Loucy (cell line): ENCODE data around the gene EVI2B.

ENCODE experiments used
- H2AFZ ChIP-seq: fragments of 200-600 bp; sonication (generic); 2 replicates; pipeline ENCODE4 v1.6.0; 2016; ENCODE audit warnings: antibody characterized with exemption, mild to moderate bottlenecking, low read length, moderate library complexity
- H3F3A ChIP-seq: fragments of 200-600 bp; 2 replicates; pipeline ENCODE4 v1.6.0; 2016; ENCODE audit warnings: antibody characterized with exemption, low read depth, mild to moderate bottlenecking
- H3K27me3 ChIP-seq: fragments of 200-600 bp; sonication (generic); 2 replicates; pipeline ENCODE4 v1.6.1; 2014; ENCODE audit warnings: low read length, mild to moderate bottlenecking; ENCODE audit not compliant: insufficient read depth, poor library complexity, severe bottlenecking
- H3K36me3 ChIP-seq: fragments of 200-600 bp; sonication (generic); 2 replicates; pipeline ENCODE4 v1.6.1; 2016; ENCODE audit warnings: low read length; ENCODE audit not compliant: insufficient read depth
- H3K4me1 ChIP-seq: fragments of 200-600 bp; sonication (generic); 2 replicates; pipeline ENCODE4 v1.5.1; 2014; ENCODE audit warnings: low read length, mild to moderate bottlenecking; ENCODE audit not compliant: insufficient read depth, poor library complexity, severe bottlenecking
- H3K4me2 ChIP-seq: fragments of 200-600 bp; sonication (generic); 2 replicates; pipeline ENCODE4 v1.6.0; 2014; ENCODE audit warnings: antibody characterized with exemption, low read length, low read depth, mild to moderate bottlenecking; ENCODE audit not compliant: poor library complexity, severe bottlenecking
- H3K4me3 ChIP-seq: fragments of 200-600 bp; sonication (generic); 2 replicates; pipeline ENCODE4 v1.5.1; 2014; ENCODE audit warnings: low read length, mild to moderate bottlenecking, mixed read lengths; ENCODE audit not compliant: poor library complexity, severe bottlenecking
- H3K79me2 ChIP-seq: fragments of 200-600 bp; sonication (generic); 2 replicates; pipeline ENCODE4 v1.6.1; 2014; ENCODE audit warnings: low read length; ENCODE audit not compliant: insufficient read depth
- H3K9ac ChIP-seq: fragments of 200-600 bp; sonication (generic); 2 replicates; pipeline ENCODE4 v1.6.0; 2014; ENCODE audit warnings: mild to moderate bottlenecking, low read depth, low read length, moderate library complexity; ENCODE audit not compliant: poor library complexity, severe bottlenecking
- H3K9me2 ChIP-seq: fragments of 200-600 bp; sonication (generic); replicated peaks from 2 replicates; pipeline ENCODE4 v1.6.1; 2016; ENCODE audit warnings: low read depth, low read length, mixed read lengths
- H3K9me3 ChIP-seq: fragments of 200-600 bp; sonication (generic); 2 replicates; pipeline ENCODE4 v1.6.1; 2014; ENCODE audit warnings: mild to moderate bottlenecking, antibody characterized with exemption, low read length, low read depth; ENCODE audit not compliant: insufficient read depth
- H4K20me1 ChIP-seq: fragments of 200-600 bp; sonication (generic); 2 replicates; pipeline ENCODE4 v1.6.0; 2014; ENCODE audit warnings: antibody characterized with exemption, low read length, mild to moderate bottlenecking; ENCODE audit not compliant: insufficient read depth, poor library complexity, severe bottlenecking
- CTCF ChIP-seq: fragments of 200-600 bp; sonication (generic); conservative IDR thresholded peaks from 2 replicates; pipeline ENCODE4 v1.5.1; 2014; ENCODE audit warnings: mild to moderate bottlenecking, antibody characterized with exemption, low read length
- EZH2phosphoT487 ChIP-seq: fragments of 200-600 bp; IDR thresholded peaks from 2 replicates; pipeline ENCODE4 v1.6.1; 2018; ENCODE audit warnings: antibody characterized with exemption, mild to moderate bottlenecking, moderate library complexity, borderline replicate concordance

EVI2B gene

GRCh38 chr17:31308372-31309334 is 5.2 kb downstream of the EVI2B start:
- Histone ChIP-seq H2AFZ (no peak overlapping the region), H3K36me3 (peaks cover 19% of the 10 kb centered on the region; the same call in 1 of the 2 replicates), H3K9me2 (no peaks in the 10 kb centered on the region), H3F3A (peaks cover under 1% of the 10 kb centered on the region; the same call in 1 of the 2 replicates), H3K4me3 (peak overlapping the region; percentile 79), H3K9me3 (no peaks in the 10 kb centered on the region), H3K4me2 (peak overlapping the region; percentile 92), H3K4me1 (peaks cover 64% of the 10 kb centered on the region), H3K9ac (peak overlapping the region; percentile 85), H4K20me1 (no peaks in the 10 kb centered on the region), H3K79me2 (peaks cover 85% of the 10 kb centered on the region), H3K27me3 (no peaks in the 10 kb centered on the region)
- TF ChIP-seq EZH2phosphoT487 (no peak), CTCF (no peak)

GRCh38 chr17:31307640-31308039 is 6.2 kb downstream of the EVI2B start:
- Histone ChIP-seq H3K9me2 (no peaks in the 10 kb centered on the region), H3K27me3 (no peaks in the 10 kb centered on the region), H4K20me1 (no peaks in the 10 kb centered on the region), H3K4me2 (peak overlapping the region; percentile 92), H3K36me3 (peaks cover 25% of the 10 kb centered on the region; the same call in 1 of the 2 replicates), H2AFZ (no peak overlapping the region), H3K9ac (peak overlapping the region; percentile 85), H3K4me1 (peaks cover 56% of the 10 kb centered on the region), H3K9me3 (no peaks in the 10 kb centered on the region), H3K79me2 (peaks cover 81% of the 10 kb centered on the region), H3K4me3 (peak overlapping the region; percentile 79), H3F3A (no peaks in the 10 kb centered on the region)
- TF ChIP-seq CTCF (no peak), EZH2phosphoT487 (no peak)

- Histone ChIP-seq H3K4me2 (no peak overlapping the region), H3K4me1 (no peaks in the 10 kb centered on the region)
Observed at GRCh38 chr17:31299624-31300023, 14.2 kb downstream of the EVI2B start.

More at GRCh38 chr17:31299624-31300023, 14.2 kb downstream of the EVI2B start:
- H3K9me2 ChIP-seq, result no peaks in the 10 kb centered on the region
- H2AFZ ChIP-seq, result no peak overlapping the region
- no peaks in the 10 kb centered on the region for H3K27me3 ChIP-seq
- H3K4me3 ChIP-seq, result no peak overlapping the region
- H3K9ac ChIP-seq, result no peak overlapping the region
- no peaks in the 10 kb centered on the region for H4K20me1 ChIP-seq
- TF ChIP-seq EZH2phosphoT487 (no peak), CTCF (no peak)
- H3F3A ChIP-seq, result no peaks in the 10 kb centered on the region
- no peaks in the 10 kb centered on the region for H3K9me3 ChIP-seq
- H3K36me3 ChIP-seq, result peaks cover 12% of the 10 kb centered on the region; the same call in 1 of the 2 replicates
- 0 out of 2 replicates have a peak, but pooled peaks cover 3% of the 10 kb centered on the region for H3K79me2 ChIP-seq
